ENCODE measurements around the gene TRIM74. TPM values are rescaled to one million over a fixed set of nuclear protein-coding genes. Genes with fewer than 3 reads are reported as not detected.
A peak's percentile ranks its signal among the peaks of the same experiment; 100 is the strongest.
"Not testable (repeated sequence)": the region's sequence is repeated elsewhere in the genome, so short reads cannot be mapped to it uniquely, and the experiment has no call there.

Gene TRIM74
- total and polyA plus RNA-seq, 2 of the 8 experiments (the other 6 are each of a cell fraction or from before 2014, with no cell fraction given): 0.52 TPM; not detected in 1

GRCh38 chr7:73005693-73006447, 36.6 kb upstream of the TRIM74 start:
- H2AFZ ChIP-seq (ENCODE audit: low read length); H4K20me1 ChIP-seq (replicated peaks in 1 of 2; ENCODE audit: control insufficient read depth in 1 of 2, insufficient read depth in 2 of 2, low read length in 2 of 2); H3K36me3 ChIP-seq (ENCODE audit: control insufficient read depth in 2 of 4, insufficient read depth in 4 of 4, low read length in 3 of 4); H2AK5ac ChIP-seq (ENCODE audit: low read depth, low read length); CTCF ChIA-PET (ENCODE audit: partially characterized antibody); H3K79me1 ChIP-seq (ENCODE audit: low read depth, low read length); H3K27ac ChIP-seq (ENCODE audit: low read depth, low read length); POLR2A ChIA-PET (ENCODE audit: partially characterized antibody); H4K8ac ChIP-seq (ENCODE audit: extremely low read depth, insufficient read depth, low read length); H4K5ac ChIP-seq (ENCODE audit: insufficient read length, low read depth, low read length); H2BK15ac ChIP-seq (ENCODE audit: low read length); H2BK12ac ChIP-seq (ENCODE audit: low read depth, low read length); H3K56ac ChIP-seq (replicated peaks; ENCODE audit: insufficient read length, low read depth, low read length); H3K79me2 ChIP-seq (ENCODE audit: control insufficient read depth in 1 of 2, insufficient read depth in 2 of 2, low read length in 2 of 2); FAIRE-seq; H2BK5ac ChIP-seq (ENCODE audit: low read depth, low read length); H4K91ac ChIP-seq (replicated peaks; ENCODE audit: insufficient read length, low read length); H3K4ac ChIP-seq (replicated peaks; ENCODE audit: insufficient read length, low read depth, low read length); H3K18ac ChIP-seq (ENCODE audit: extremely low read depth, low read length); H3K23ac ChIP-seq (ENCODE audit: insufficient read length); H3K23me2 ChIP-seq (ENCODE audit: low read depth, low read length); H3K14ac ChIP-seq (ENCODE audit: insufficient read length); H3K4me1 ChIP-seq (replicated peaks in 1 of 4; ENCODE audit: control insufficient read depth in 3 of 4, insufficient read depth in 4 of 4, low read length in 3 of 4); H2BK120ac ChIP-seq (replicated peaks; ENCODE audit: low read depth, low read length); H2BK20ac ChIP-seq (ENCODE audit: low read length); H3K9me3 ChIP-seq (ENCODE audit: insufficient read depth in 2 of 2, low read depth in 1 of 2, low read length in 1 of 2); H3K27me3 ChIP-seq (replicated peaks in 1 of 4; ENCODE audit: control insufficient read depth in 3 of 4, extremely low read depth in 1 of 4, insufficient read depth in 3 of 4, low read length in 3 of 4): not testable (repeated sequence)
- H3K9ac ChIP-seq (replicated peaks in 1 of 4; ENCODE audit: extremely low read depth in 1 of 4, low read depth in 3 of 4, low read length in 3 of 4): peak overlapping the region; percentile 20 to 69 (median 46); a peak in 6 of 7 replicates
- 1% methylated on average over 35 of the region's 66 CpGs; no CpG with 5 or more reads in 1 of the 2 experiments for WGBS, 2 experiments (ENCODE audit: extremely low coverage in 1 of 2, insufficient coverage in 1 of 2, insufficient read length in 1 of 2, insufficient replicate concordance in 2 of 2, low coverage in 1 of 2, low lambda C conversion rate in 2 of 2, missing lambda C conversion rate in 1 of 2)
- peak overlapping the region in 1 of 2 experiments; percentile 33; a peak in 2 of 4 replicates for H3K4me2 ChIP-seq (ENCODE audit: insufficient read depth in 1 of 2, low read depth in 2 of 2, low read length in 2 of 2)
- TF ChIP-seq TBP (IDR thresholded peaks at IDR 0.05; ENCODE audit: low read depth, low read length) (peak; percentile 84), TAF1 (IDR thresholded peaks at IDR 0.05; ENCODE audit: low read depth, low read length) (peak; percentile 90), POLR2AphosphoS5 (IDR thresholded peaks at IDR 0.05; ENCODE audit: low read depth, low read length) (peak; percentile 89), PHF8 (conservative IDR thresholded peaks at IDR 0.05; ENCODE audit: low read depth, low read length) (peak; percentile 29; the same call in 1 of the 2 replicates), POLR2A (IDR thresholded peaks at IDR 0.05; ENCODE audit: control extremely low read depth in 1 of 2, low read depth in 2 of 2, low read length in 2 of 2) (peak; percentile 82 to 87)
- peak overlapping the region; percentile 41 to 66 (median 51) for H3K4me3 ChIP-seq (ENCODE audit: extremely low read depth in 1 of 4, insufficient read depth in 2 of 4, low read depth in 3 of 4, low read length in 4 of 4)
- DNase-seq (ENCODE audit: low read depth in 1 of 2, low spot score in 2 of 2): peak; percentile 67 to 90
